GM12801 (cell line): ENCODE measurements around the gene PM20D1.

Experiments
- TF ChIP-seq, protein P1 (sequence below): IDR thresholded peaks from one replicate; pipeline ENCODE4 v1.5.1; 2011; ENCODE audit warnings: control low read depth; ENCODE audit not compliant: insufficient read length; ENCODE audit errors: extremely low read depth

The PM20D1 gene

DNA sequence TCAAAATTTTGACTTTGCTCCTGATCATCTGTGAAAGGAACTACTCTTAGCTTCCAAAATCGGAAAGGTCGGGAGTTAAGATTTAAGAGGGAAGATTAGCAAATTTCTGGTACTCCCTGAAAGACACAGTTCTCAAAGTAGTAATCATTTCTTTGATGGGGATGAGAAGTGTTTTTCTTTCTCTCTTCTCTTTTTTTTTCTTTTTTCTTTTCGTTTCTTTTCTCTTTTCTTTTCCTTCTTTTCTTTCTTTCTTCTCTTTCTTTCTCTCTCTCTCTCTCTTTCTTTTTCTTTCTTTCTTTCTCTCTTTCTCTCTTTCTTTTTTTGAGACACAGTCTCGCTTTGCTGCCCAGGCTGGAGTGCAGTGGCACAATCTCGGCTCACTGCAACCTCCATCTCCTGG lies 69.6 kb downstream of the PM20D1 start:
- TF ChIP-seq, protein P1, sequence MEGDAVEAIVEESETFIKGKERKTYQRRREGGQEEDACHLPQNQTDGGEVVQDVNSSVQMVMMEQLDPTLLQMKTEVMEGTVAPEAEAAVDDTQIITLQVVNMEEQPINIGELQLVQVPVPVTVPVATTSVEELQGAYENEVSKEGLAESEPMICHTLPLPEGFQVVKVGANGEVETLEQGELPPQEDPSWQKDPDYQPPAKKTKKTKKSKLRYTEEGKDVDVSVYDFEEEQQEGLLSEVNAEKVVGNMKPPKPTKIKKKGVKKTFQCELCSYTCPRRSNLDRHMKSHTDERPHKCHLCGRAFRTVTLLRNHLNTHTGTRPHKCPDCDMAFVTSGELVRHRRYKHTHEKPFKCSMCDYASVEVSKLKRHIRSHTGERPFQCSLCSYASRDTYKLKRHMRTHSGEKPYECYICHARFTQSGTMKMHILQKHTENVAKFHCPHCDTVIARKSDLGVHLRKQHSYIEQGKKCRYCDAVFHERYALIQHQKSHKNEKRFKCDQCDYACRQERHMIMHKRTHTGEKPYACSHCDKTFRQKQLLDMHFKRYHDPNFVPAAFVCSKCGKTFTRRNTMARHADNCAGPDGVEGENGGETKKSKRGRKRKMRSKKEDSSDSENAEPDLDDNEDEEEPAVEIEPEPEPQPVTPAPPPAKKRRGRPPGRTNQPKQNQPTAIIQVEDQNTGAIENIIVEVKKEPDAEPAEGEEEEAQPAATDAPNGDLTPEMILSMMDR = no peak
